AG04450 (cell line): ENCODE data around the gene C7orf25. TPM values are rescaled to one million over a fixed set of nuclear protein-coding genes. Genes with fewer than 3 reads are reported as not detected.

Experiments
- CTCF ChIA-PET: fragments of 300-600, 350-600 bp; formaldehyde crosslinking; extraction: SDS; loops from one replicate; lab custom pipeline; 2022; ENCODE audit warnings: antibody characterized with exemption, inconsistent platforms; lab: Charles Lee
- POLR2A ChIA-PET: fragments of 350-600 bp; formaldehyde crosslinking; extraction: SDS; loops from one replicate; lab custom pipeline; 2021; ENCODE audit warnings: antibody characterized with exemption, inconsistent platforms; lab: Yijun Ruan, JAX
- DNase-seq: peaks from one replicate; pipeline ENCODE4 v3.0.0-alpha.2; 2011; ENCODE audit warnings: low read depth, low spot score
- H3K27ac ChIP-seq: one replicate; pipeline ENCODE4 v1.5.1; 2012; ENCODE audit warnings: low read depth, low read length, control low read depth
- H3K27me3 ChIP-seq: one replicate; pipeline ENCODE4 v1.6.0; 2012; ENCODE audit warnings: low read length; ENCODE audit not compliant: control insufficient read depth, insufficient read depth
- H3K4me3 ChIP-seq: 2 replicates; pipeline ENCODE4 v1.5.1; 2011; ENCODE audit warnings: mild to moderate bottlenecking, low read depth, low read length, control low read depth
- H3K9me3 ChIP-seq: 2 replicates; pipeline ENCODE4 v1.5.1; 2012; ENCODE audit warnings: low read length; ENCODE audit not compliant: control insufficient read depth, insufficient read depth
- CTCF ChIP-seq: IDR thresholded peaks from 2 replicates; pipeline ENCODE4 v1.5.1; 2011; ENCODE audit warnings: low read depth, low read length, control low read depth, inconsistent platforms
- polyA plus RNA-seq: library from polyadenylated mRNA; depleted of rRNA; stranded (reverse); fragments of >200 nt; gene quantifications from 2 replicates; pipeline ENCODE4 v1.2.3, GENCODE V29; 2011; rRNA removed

C7orf25 gene
- polyA plus RNA-seq, 1 experiment = 3.8 TPM

- H3K27ac ChIP-seq = no peak overlapping the region
- no peaks in the 10 kb centered on the region for H3K9me3 ChIP-seq
- peaks cover 14% of the 10 kb centered on the region for H3K27me3 ChIP-seq
- ChIA-PET CTCF (interaction anchor here (2.0 to 6.8 kb wide), 5 partner anchors 9 to 937 kb away, joined by 5 to 88 read pairs (median 17); no protein-coding TSS in a partner anchor), POLR2A (no interaction called here)
- DNase-seq = no peak
- no peak overlapping the region for H3K4me3 ChIP-seq
- TF ChIP-seq CTCF = no peak
These were observed 34.0 kb downstream of the C7orf25 start for GRCh38 chr7:42877862-42878261.

- Histone ChIP-seq H3K4me3 (no peak overlapping the region), H3K27me3 (peaks cover 10% of the 10 kb centered on the region), H3K27ac (no peak overlapping the region), H3K9me3 (no peaks in the 10 kb centered on the region)
- peak; percentile 10 for DNase-seq
- peak; percentile 81 for TF ChIP-seq CTCF
- POLR2A ChIA-PET = no interaction called here
- CTCF ChIA-PET = interaction anchor here (0.7 to 6.8 kb wide), 23 partner anchors 11 to 1171 kb away, joined by 3 to 88 read pairs (median 4); no protein-coding TSS in a partner anchor
These were observed 35.4 kb downstream of the C7orf25 start for GRCh38 chr7:42876182-42877068.

- DNase-seq = no peak
- no peak for TF ChIP-seq CTCF
- Histone ChIP-seq H3K27ac (no peak overlapping the region), H3K4me3 (no peak overlapping the region), H3K27me3 (peaks cover 2% of the 10 kb centered on the region), H3K9me3 (no peaks in the 10 kb centered on the region)
- ChIA-PET POLR2A (no interaction called here), CTCF (no interaction called here)
These were observed 42.5 kb downstream of the C7orf25 start for GRCh38 chr7:42869131-42870020.

- POLR2A ChIA-PET = no interaction called here
- H3K9me3 ChIP-seq = no peaks in the 10 kb centered on the region
- no peak for DNase-seq
- peaks cover 2% of the 10 kb centered on the region for H3K27me3 ChIP-seq
- H3K27ac ChIP-seq = no peak overlapping the region
- no peak for TF ChIP-seq CTCF
- CTCF ChIA-PET = no interaction called here
- H3K4me3 ChIP-seq = no peak overlapping the region
These were observed 43.4 kb downstream of the C7orf25 start for GRCh38 chr7:42868480-42868879.

Other genes with a start within 250 kb of the C7orf25 start
- 142 and 233 TPM in 2 replicates for gene PSMA2, start 20.1 kb upstream of the C7orf25 start, polyA plus RNA-seq
- 51.6 and 68.5 TPM in 2 replicates for gene MRPL32, start 20.3 kb upstream of the C7orf25 start, polyA plus RNA-seq
- 2.6 and 3.2 TPM in 2 replicates for gene HECW1, start 200.6 kb upstream of the C7orf25 start, polyA plus RNA-seq